Activated T-cell treated with anti-CD3 and anti-CD28 coated beads, Interleukin-2, amount 50 U/mL, for 48 hours (primary cell): ENCODE results near the gene UMODL1.
A peak's percentile ranks its signal among the peaks of the same experiment; 100 is the strongest.

ENCODE experiments used
- DNase-seq, 2 experiments: peaks; one replicate each; pipeline ENCODE4 v3.0.0-alpha.2; 2020

UMODL1 gene

DNA sequence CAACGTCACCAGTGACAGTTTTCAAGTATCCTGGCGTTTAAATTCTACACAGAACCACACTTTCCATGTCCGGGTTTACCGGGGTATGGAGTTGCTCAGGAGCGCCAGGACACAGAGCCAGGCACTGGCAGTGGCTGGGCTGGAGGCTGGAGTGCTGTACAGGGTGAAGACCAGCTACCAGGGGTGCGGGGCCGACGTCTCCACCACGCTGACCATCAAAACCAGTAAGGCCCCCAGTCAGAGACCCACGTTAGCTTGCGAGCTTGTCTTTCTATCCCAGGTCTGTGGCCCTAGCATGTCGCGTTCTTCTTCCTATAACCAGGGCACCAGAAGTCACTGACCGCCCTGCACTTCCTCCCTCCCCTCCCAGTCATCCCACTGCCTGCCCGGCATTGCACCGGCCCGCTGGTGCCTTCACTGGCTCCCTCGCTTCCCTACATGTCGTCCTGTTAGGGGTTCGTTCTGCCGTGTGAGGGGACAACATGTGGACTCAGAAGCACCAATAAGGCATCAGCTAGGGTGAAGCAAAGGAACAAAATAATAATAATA lies 27.9 kb downstream of the UMODL1 start:
- no peak for DNase-seq

DNA sequence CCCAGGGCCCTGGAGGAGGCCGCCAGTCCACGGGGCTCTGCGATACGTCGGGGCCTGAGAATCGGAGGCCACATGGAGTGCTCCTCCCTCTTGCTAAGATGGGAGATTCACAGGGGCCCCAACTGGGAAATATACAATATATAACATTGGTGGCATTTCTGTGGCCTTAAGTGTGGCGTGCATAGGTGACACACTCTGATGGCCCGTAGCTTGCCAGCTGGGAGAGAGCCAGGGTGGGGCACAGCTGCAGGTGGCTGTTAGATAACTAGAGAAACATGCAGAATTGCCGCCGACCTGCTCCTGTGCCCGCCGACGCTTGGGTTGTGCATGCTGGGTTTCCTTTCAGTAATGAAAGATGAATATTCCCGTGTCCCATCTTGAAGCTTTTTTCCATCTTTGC lies 30.1 kb downstream of the UMODL1 start:
- DNase-seq, result no peak

DNA sequence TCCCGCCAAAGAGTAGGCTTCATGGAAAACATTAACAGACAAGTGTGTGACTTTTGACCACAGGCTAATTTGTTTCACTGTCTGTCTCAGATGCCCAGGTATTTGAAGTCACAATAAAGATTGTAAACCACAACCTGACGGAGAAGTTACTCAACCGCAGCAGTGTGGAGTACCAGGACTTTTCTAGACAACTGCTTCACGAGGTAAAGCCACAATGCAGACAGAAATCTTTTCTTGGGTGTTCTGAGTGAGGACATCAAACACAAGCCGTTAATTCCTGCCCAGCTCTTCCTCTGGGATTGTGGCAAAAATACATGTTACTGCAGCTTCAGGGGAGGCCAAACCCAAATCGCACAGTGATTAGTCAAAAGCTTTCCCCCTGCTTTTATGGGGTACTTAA lies 31.0 kb downstream of the UMODL1 start:
- DNase-seq, result no peak

DNA sequence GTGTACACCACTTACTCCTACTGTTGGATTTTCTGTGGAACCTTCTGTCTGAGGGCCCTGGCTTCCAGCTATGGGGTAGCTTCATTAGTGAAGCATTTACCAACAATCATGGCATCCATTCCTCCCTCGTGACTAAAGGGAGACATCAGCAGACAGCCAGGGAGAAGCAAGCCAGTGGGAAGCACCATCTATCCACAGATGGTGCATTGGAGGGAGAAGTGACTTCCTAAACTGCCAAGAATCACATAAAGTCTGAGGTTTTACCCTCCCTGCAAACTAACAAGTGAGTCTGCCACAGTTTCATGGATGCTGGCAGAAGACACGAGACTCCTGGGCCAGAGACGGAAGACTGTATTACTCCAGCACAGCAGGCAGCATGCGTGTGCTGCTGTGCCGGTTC lies 31.4 kb downstream of the UMODL1 start:
- DNase-seq, result no peak

DNA sequence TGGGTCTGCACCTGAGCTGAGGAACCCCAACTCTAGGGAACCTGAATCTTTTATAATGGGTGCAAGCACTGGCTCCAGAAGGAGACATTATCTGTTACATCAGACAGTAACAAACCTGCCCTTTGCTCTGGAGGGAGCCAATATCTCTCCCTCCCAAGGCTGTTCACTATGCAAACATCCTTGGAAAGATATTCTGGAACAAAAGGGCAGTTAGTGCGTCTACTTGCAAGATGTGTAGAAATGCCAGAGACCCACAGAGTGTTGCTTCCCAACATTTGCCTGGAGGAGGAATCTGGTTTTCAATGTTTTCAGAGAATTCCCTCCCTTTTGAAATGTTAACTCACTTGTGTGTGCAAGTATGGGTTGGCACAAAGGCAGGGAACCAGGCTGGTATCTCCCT lies 31.9 kb downstream of the UMODL1 start:
- DNase-seq, result no peak

DNA sequence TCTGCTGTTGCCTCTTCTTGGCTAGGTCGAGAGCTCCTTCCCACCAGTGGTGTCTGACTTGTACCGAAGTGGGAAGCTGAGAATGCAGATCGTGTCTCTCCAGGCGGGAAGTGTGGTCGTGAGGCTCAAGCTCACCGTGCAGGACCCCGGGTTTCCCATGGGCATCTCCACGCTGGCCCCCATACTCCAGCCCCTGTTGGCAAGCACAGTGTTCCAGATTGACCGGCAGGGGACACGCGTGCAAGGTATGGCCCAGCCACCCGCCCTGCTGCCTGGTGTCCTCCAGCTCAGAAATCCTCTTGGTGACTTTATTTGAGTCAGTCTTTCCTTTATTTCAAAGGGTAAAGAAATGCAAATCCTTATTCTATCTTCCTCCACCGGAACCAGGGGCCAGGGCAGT lies 32.7 kb downstream of the UMODL1 start:
- DNase-seq, result no peak

DNA sequence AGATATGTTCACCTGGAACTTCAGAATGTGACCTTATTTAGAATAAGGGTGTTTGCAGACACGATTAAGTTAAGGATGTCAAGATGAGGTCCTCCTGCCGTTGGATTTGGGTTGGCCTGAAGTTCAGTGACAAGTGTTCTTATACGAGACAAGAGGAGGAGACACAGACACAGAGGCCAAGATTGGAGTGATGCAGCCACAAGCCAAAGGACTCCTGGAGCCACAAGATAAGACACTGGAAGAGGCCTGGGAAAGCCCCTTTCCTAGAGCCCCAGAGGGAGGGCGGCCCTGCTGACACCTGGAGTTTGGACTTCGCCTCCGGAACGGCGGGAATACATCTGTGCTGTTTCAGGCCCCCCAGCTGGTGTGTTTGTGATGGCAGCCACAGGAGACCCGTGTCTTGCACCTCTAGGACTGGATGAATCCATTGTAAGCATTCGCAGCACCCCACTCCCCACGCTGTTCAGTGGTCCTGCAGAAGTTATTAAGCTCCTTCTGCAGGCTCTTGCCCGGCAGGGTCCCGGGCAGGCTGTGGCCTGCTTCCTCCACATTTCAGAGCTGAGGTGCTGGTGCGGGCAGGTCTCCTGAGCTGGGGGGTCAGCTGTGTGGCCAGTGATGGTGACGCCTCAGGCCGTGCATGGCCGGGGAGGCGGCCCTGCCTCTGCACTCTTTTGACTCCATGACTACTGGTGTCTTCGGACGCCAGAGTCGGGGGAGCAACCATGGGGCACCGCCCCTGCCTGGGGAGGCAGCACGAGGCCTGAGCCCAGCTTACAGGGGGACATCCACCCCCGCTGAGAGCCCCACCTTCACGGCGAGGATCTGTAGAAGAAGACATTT lies 34.6 kb downstream of the UMODL1 start:
- no peak for DNase-seq

DNA sequence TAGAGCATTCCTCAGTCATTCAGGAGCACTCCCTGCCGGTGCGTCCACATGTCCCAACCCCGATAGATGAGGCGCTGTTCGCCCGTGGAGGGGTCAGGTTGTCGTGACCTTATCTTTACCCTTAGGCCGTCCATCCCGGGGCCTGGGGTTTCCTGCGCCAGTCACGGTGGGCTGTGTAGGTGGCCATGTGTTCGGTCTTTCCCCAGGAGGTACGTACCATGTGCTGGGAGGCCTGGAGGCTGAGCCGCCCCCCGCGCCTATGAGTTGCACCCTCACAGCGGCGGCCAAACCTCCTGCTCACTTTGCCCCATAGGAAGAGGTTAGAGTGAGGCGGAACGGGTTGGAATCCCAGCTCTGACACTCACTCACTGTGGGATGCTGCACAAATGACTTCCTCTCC lies 35.3 kb downstream of the UMODL1 start:
- no peak for DNase-seq

DNA sequence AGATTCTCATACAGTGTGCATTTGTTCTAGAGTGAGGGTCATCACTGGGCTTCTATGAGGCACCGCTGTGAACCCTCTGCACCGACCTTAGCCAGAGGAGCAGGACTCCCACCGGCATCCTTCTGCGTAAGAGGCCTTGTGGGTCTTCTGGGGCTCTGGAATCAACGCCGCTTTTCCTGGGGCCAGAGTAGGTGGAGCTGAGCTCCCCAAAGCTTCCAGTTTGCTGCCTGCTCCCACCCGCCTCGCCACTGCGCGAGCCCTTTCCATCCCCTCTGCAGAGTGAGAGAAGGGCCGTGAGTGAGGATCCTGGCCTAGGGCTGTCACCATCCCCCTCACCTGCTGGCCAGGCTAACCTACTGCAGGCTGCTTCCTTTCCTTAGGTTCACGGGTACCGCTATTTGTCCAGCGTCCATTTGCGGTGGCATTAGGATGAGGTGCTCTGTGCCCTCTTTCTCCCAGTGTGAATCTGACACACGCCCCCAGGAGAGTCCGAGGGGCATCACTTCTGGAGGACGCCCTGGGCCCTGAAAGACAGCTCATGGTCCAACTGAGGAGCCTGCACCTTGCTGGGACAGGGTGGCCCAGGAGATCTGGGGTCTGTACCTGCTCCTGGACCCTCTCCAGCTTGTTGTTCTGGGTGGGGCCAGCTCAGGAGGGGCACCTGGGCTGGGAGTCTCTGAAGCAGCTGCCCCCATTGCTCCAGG lies 36.2 kb downstream of the UMODL1 start:
- peak in 1 of 2 experiments; percentile 28 for DNase-seq

DNA sequence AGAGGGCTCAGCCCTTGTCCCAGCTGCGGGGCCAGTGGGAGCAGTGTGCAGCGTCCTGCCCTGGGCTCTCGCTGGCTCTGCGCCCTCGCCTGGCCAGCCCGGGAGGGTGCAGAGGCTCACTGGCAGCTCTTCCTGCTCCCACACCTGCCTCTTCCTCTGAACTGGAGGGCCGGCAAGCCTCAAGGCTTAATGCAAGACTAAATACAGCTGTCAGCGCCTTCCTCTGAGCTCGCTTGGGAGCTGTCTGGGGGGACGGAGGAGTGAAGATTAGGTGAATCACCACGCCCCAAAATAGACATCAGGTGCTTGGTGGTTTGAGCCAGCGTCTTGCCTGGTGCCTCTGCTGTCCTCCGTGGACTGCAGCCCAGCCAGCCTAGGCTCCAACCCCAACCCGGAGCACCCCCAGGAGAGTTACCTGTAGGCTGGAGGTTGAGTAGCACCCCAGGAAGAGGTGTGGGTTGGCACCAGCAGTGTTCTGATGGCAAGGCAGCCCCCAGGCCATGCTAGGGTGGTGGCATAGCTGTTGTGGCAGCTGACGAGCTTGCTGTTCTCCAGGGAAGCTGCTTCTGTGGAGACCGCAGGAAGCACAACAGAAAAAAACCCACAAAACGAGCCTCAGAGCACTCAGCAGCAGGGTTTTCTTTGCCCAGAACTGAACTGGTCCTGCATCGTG lies 36.9 kb downstream of the UMODL1 start:
- DNase-seq, result peak; percentile 76 to 82

DNA sequence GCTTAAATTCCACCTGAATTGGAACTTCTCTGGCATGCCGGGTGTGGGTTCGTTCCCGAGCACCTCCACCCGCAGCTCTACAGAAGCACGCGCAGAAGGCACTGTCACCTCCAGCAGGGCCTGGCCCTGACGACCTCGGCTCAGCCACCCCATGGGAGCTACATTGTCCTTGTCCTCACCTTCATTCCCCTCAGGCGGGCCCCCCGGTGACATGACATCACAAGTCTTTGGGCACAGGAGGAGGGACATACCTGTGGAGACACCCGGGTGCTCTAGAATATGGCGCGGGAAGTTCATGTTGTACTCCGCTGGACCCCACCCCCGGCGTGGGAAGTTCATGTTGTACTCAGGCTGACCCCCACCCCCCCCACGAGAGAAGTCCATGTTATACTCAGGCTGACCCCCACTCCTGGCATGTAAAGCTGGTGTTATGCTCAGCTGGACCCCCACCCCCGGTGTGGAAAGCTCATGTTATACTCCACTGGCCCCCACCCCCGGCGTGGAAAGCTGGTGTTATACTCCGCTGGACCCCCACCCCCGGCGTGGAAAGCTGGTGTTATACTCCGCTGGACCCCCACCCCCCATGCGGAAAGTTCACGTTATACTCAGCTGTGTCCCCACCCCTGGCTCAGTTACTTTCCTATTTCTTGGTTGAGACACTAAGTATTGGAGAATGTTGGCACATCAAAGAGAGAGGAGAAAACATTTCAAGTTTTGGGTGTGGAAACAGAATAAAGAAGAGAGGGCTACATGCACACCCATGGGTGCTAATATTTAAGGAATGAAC lies 37.6 kb downstream of the UMODL1 start:
- DNase-seq, result peak in 1 of 2 experiments; percentile 33

DNA sequence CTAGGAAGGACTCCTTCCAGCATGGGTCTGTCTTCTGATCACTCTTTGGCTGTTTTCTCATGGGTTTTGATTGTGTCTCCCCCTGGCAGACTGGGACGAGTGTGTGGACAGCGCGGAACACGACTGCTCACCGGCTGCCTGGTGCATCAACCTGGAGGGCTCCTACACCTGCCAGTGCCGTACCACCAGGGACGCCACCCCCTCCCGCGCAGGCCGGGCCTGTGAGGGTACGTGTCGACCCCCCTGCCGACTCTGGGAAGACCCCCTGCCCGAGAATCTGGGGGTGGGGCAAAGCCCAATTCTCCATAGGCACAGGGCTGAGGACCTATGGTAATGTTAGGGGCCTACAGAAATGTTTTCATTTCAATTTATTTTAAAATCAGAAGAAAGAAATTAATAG lies 38.4 kb downstream of the UMODL1 start:
- no peak for DNase-seq

DNA sequence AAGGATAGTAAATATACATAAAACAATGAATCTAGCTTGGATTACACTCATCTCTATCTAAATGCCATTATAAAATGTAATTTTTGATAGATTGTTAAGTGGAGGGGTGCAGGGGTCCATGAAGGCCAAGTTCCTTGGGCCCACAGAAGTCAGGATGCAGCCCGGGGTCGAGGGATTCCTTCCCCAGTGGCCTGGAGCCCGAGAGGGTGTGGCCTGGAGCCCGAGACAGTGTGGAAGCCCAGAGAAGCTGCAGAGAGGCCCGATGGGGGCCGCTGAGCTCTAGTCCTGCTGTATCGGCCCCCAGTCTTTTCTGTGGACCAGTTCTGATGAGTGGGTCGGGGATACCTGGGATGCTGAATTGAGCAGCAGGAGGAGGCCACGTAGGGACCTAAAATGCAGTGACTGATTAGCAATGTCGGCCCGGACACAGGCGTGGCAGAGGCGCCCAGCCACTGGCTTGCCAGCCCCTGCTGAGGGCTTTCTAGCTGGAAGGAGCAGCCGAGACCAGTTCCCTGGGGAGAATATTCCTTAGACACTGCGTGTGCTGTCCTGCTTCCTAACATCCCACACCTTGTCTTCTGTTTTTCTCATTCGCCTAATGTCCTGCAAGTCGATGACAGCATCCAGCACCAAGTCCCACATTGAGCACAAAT lies 38.9 kb downstream of the UMODL1 start:
- DNase-seq, result no peak

DNA sequence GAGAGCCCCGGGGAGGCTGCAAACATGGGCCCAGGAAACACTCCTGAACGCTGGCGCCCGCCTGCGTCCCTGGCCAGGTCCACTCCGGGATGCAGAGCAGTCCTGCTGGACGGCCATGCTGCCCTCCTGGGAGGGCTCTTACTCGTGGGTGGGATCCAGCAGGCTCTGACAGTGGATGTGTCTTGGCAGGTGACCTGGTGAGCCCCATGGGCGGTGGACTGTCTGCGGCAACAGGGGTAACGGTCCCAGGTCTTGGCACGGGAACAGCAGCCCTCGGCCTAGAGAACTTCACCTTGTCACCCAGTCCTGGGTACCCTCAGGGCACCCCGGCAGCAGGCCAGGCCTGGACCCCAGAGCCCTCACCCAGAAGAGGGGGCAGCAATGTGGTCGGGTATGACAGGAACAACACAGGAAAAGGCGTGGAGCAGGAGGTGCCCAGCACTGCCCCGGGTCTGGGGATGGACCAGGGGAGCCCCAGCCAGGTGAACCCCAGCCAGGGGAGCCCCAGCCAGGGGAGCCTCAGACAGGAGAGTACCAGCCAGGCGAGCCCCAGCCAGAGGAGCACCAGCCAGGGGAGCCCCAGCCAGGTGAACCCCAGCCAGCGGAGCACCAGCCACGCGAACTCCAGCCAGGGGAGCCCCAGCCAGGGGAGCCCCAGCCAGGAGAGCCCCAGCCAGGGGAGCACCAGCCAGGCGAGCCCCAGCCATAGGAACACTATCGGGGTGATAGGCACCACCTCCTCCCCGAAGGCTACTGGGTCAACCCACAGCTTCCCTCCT lies 39.8 kb downstream of the UMODL1 start:
- DNase-seq, result no peak

DNA sequence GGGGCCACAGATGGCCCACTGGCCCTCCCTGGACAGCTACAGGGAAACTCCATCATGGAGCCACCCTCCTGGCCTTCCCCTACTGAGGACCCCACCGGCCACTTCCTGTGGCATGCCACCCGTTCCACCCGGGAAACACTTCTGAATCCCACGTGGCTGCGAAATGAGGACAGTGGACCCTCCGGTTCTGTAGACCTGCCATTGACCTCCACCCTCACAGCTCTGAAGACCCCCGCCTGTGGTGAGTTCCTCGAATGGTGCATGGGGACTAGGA lies 40.3 kb downstream of the UMODL1 start:
- DNase-seq, result no peak

DNA sequence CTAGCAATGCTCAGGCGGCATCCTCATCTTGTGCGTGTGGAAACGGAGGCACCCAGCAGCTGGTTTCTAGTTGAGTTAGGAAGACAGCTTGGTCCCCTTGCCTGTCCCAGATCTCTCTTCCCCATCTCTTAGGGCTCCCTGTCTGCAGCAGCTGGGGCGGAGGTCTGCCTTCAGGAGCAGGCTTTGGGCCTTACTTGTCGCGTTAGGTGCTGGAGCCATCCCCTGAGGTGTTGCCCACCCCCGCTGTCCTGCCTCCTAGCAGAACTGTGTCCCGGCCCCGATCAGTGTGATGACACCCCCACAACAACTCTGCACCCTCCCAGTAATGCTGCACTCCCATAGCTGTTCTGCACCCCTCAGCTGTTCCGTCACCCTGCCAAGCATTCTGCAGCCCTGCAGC lies 40.7 kb downstream of the UMODL1 start:
- DNase-seq, result no peak

DNA sequence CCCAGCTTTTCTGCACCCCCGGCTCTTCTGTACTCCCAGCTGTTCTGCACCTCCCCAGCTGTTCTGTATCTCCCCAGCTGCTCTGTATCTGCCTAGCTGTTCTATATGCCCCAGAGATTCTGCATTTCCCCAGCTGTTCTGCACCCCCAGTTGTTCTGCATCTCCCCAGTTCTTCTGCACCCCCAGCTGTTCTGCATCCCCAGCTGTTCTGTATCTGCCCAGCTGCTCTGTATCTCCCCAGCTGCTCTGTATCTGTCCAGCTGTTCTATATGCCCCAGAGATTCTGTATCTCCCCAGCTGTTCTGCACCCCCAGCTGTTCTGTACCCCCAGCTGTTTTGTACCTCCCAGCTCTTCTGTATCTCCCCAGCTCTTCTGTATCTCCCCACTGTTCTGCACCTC lies 41.1 kb downstream of the UMODL1 start:
- DNase-seq, result no peak

DNA sequence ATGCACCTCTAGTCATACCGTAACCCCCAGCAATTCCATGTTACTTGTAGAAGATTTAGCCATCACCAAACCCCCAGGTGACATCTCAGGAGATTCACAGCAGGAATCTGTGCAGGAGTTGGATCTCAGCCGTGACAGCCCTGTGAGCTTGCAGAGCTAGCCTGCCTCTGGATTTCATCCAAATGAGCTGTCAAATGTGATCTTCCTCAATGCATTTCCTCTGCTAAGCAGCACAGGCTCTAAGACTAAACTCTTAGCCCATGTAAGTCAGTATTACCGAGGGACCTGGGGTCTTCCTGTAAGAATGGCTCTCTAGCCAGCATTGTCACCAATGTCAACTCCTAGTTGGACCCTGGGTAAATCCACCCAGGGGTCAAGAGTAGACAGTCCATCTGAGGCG lies 41.7 kb downstream of the UMODL1 start:
- no peak for DNase-seq

DNA sequence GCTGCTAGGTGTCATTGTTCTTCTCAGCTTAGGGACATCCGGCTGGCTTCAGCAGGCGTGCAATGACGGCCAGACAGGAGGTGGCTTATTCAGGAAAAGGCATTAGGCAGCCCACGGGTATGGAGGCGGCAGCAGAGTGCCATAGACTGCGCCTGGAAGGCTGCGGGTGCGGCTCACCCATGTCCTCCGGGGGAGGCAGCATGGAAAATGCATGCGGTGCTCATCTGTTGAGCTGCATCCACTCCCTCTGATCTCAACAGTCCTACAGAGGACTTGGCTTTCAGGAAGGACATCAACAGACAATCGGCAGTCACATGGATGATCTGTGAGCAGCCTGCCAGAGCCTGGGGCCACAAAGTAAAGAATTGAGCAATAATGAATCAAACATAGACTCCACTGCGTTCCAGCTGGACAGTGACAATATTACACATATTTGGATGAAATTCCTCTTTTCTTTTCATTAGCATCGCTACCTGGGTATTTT lies 42.9 kb downstream of the UMODL1 start:
- DNase-seq, result no peak

DNA sequence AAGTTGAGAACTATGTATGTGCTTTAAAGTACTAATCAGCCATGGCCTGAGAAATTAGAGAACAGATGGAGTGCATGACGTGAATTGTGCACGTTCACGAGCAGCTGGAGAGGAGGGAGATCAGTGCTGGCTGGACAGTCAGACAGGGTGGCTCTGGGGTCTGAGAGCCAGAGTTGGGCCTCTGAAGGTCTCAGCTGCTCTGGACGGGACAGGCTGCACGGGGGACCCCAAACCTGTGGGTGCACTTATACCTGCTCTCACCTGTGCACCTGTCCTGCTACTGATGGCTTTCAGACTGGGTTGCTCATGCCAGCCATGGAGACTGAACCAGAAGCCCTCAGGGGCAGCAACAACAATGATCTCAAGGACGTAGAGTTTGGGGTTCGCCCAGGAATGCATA lies 43.5 kb downstream of the UMODL1 start:
- no peak for DNase-seq

DNA sequence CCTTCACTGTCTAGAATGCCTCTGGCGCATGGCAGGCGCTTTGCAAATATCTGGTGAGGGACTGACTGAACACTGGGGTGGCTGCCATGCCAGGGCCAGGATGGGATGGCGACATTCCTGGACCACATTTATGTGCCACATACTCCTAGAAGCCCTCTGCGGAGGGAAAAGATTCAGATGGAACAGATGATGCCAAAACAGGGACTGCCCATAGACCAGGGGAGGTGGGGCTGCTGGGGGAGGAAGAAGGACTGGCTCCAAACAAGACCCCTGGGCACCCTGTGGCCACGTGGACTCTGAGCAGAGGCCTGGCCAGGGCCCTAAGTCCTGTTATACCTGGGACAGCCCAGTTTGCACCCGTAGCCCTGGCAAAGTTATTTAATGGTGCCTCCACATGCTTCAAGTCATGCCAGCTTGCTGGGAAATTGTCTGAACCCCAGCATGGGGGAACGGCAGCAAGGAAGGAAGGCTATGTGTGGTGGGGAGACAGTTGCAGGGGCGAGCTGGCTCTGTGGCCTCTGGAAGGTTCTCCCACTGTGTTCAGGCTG lies 44.1 kb downstream of the UMODL1 start:
- DNase-seq, result no peak
